RWPE1 (cell line): ENCODE results near the gene GMPR2.
A peak's percentile ranks its signal among the peaks of the same experiment; 100 is the strongest.

Experiments
- CTCF ChIA-PET: fragments of 350-600 bp; sonication (Branson Sonifier 250); formaldehyde crosslinking; extraction: SDS; loops from one replicate; lab custom pipeline; 2021; lab: Yijun Ruan, JAX
- POLR2A ChIA-PET: fragments of 400-600 bp; formaldehyde crosslinking; extraction: SDS; loops from one replicate; lab custom pipeline; 2020; ENCODE audit warnings: antibody characterized with exemption; ENCODE audit not compliant: low non-redundant PET; lab: Yijun Ruan, JAX
- DNase-seq: peaks from one replicate; pipeline ENCODE4 v3.0.0; 2012; ENCODE audit warnings: low spot score
- H3K27ac ChIP-seq: fragments of 450-650 bp; 2 replicates; pipeline ENCODE4 v1.5.1; 2017
- CTCF ChIP-seq: fragments of 450-650 bp; conservative IDR thresholded peaks from 2 replicates; pipeline ENCODE4 v1.5.1; 2017; ENCODE audit warnings: low read depth, mild to moderate bottlenecking

GMPR2 gene

DNA sequence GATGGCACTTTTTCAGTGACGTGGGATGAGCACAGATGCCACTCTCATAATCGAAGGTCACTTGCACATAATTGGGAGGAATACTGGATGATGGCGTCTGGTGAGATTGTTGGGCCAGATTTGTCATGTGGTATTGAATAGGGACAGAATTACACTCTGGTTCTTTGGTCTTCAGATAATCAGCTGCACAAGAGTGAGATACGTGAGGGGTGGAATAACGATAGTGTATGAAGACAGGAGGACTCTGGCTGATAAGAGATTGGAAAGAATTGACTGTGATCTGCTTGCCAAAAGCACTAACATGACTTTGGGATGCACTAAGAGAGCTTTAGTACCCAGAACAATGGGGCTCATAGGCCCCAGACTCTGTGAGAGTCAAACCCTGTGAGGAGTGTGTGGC, 45.7 kb downstream of the GMPR2 start:
- CTCF ChIA-PET = interaction anchor here (0.5 to 3.6 kb wide), 3 partner anchors 11 to 36 kb away, joined by 3 to 15 read pairs (median 5); partner anchors contain the start of gene TINF2
- no peak for DNase-seq
- POLR2A ChIA-PET = no interaction called here
- TF ChIP-seq CTCF = no peak
- H3K27ac ChIP-seq = no peak overlapping the region

GRCh38 chr14:24279301-24280186, 46.8 kb downstream of the GMPR2 start:
- POLR2A ChIA-PET = interaction anchor here (0.7 kb wide), 1 partner anchor 9 kb away, joined by 3 read pairs; no protein-coding TSS in a partner anchor
- TF ChIP-seq CTCF = no peak
- H3K27ac ChIP-seq = peak overlapping the region; percentile 21
- CTCF ChIA-PET = interaction anchor here (0.6 to 3.6 kb wide), 4 partner anchors 11 to 38 kb away, joined by 3 to 15 read pairs (median 4); partner anchors contain the start of genes LTB4R2 and TINF2
- DNase-seq = no peak

- no peak for TF ChIP-seq CTCF
- POLR2A ChIA-PET = no interaction called here
These were observed 48.2 kb downstream of the GMPR2 start for GRCh38 chr14:24280797-24281460.

DNA sequence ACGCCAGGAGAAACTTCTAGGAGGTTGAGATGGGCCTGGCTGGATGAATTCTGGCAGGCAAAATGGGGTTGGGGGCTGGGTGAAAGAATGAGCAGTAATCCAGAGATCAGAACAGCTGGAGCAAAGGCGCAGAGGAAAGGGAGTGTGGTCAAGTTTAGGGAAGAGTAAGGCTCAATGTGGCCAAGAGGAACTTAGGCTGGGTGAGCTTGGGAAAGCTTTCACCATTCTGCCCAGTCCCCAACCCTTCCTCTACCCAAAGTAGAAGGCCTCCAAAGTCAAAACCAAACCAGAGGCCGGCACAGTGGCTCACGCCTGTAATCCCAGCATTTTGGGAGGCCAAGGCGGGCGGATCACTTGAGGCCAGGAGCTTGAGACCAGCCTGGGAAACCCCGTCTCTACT, 48.9 kb downstream of the GMPR2 start:
- POLR2A ChIA-PET = no interaction called here
- no peak for DNase-seq
- no peak for TF ChIP-seq CTCF
- H3K27ac ChIP-seq = peak overlapping the region; percentile 58
- CTCF ChIA-PET = interaction anchor here (0.6 to 1.2 kb wide), 2 partner anchors 10 to 12 kb away, joined by 3 read pairs; no protein-coding TSS in a partner anchor

More at GRCh38 chr14:24280797-24281460, 48.2 kb downstream of the GMPR2 start:
- CTCF ChIA-PET = interaction anchor here (0.6 to 1.2 kb wide), 4 partner anchors 12 to 38 kb away, joined by 3 read pairs; no protein-coding TSS in a partner anchor
- H3K27ac ChIP-seq = peak overlapping the region; percentile 58
- DNase-seq = no peak

DNA sequence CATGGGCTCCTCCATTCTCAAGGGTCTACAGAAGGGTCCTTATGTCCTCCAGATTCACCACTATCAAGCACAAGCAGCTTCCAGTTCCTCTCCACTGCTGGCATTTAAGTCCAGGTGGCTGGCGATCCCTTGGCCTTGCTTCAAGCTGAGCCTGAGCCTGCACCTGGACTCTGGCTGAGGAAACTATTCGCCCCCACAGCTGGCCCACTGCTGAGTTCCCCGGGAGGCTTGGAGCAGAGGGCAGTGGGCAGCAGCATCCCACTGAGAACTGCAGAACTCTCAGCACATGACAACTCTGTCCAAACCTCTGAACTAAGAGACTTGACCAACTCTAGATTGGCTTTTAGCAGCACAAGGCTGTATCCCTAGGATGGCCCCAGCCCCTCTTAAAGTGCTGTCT, 50.0 kb downstream of the GMPR2 start:
- no peak for DNase-seq
- CTCF ChIA-PET = interaction anchor here (1.4 kb wide), 1 partner anchor 10 kb away, joined by 4 read pairs; no protein-coding TSS in a partner anchor
- no peak for TF ChIP-seq CTCF
- H3K27ac ChIP-seq = peak overlapping the region; percentile 71
- POLR2A ChIA-PET = interaction anchor here (0.8 kb wide), 1 partner anchor 8 kb away, joined by 13 read pairs; no protein-coding TSS in a partner anchor
